Muscle layer of colon (tissue), 2 donors: ENCODE results near the gene SLX4IP.

Experiments used
- H3K27ac ChIP-seq: one replicate; pipeline ENCODE4 v1.7.0; 2013; ENCODE audit warnings: low read depth, mild to moderate bottlenecking, low read length, moderate library complexity
- H3K27me3 ChIP-seq, 2 donors: one replicate each; pipeline ENCODE4 v1.7.0; 2013; ENCODE audit warnings: low read length in 2 of 2, mild to moderate bottlenecking in 2 of 2; ENCODE audit not compliant: insufficient read depth in 2 of 2, control insufficient read depth in 1 of 2
- H3K36me3 ChIP-seq: one replicate; pipeline ENCODE4 v1.7.0; 2013; ENCODE audit warnings: mild to moderate bottlenecking, low read length; ENCODE audit not compliant: insufficient read depth
- H3K4me1 ChIP-seq: one replicate; pipeline ENCODE4 v1.7.0; 2013; ENCODE audit warnings: mild to moderate bottlenecking, low read length; ENCODE audit not compliant: insufficient read depth
- H3K4me3 ChIP-seq, 2 donors: one replicate each; pipeline ENCODE4 v1.7.0; 2013; ENCODE audit warnings: low read length in 2 of 2, low read depth in 1 of 2, mild to moderate bottlenecking in 1 of 2, moderate library complexity in 1 of 2
- H3K9ac ChIP-seq: one replicate; pipeline ENCODE4 v1.7.0; 2013; ENCODE audit warnings: low read length
- H3K9me3 ChIP-seq: one replicate; pipeline ENCODE4 v1.7.0; 2013; ENCODE audit warnings: mild to moderate bottlenecking, low read length
- donor health status: abdominal sarcoma.
- donor health status: Adenocarcinoma of cecum.

SLX4IP gene

DNA sequence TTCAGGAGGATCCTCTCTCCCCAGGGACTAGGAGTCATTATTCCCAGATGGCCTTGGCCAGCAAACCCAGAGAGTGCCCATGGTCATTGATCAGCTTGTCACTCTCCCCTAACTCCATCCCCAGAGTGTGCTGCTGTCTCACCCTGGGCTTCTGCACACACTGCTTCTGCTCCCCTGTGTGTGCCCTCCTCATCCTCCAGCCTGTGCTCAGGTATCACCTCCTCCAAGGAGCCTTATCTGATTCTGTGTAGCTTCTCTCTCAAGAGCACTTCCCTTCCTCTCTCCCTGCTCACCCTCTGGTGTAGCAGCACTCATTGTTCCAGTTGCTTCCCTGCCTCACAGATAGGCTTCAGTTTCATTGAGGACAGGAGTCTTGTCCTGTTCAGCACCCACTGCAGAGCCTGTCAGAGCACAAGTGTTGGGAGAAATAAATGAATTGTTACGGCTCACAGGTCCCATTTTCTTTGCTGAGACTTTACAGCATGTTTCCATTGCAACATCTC, 136.3 kb downstream of the SLX4IP start:
- no peaks in the 10 kb centered on the region for H3K4me1 ChIP-seq
- no peaks in the 10 kb centered on the region for H3K36me3 ChIP-seq
- H3K4me3 ChIP-seq, result no peak overlapping the region
- H3K9me3 ChIP-seq, result no peaks in the 10 kb centered on the region
- H3K9ac ChIP-seq, result no peak overlapping the region
- no peaks in the 10 kb centered on the region for H3K27me3 ChIP-seq
- H3K27ac ChIP-seq, result no peak overlapping the region

GRCh38 chr20:10572853-10573252, 137.7 kb downstream of the SLX4IP start:
- H3K4me1 ChIP-seq, result no peaks in the 10 kb centered on the region
- H3K9ac ChIP-seq, result no peak overlapping the region
- no peaks in the 10 kb centered on the region for H3K27me3 ChIP-seq
- no peaks in the 10 kb centered on the region for H3K36me3 ChIP-seq
- H3K4me3 ChIP-seq, result no peak overlapping the region
- H3K9me3 ChIP-seq, result no peaks in the 10 kb centered on the region
- H3K27ac ChIP-seq, result no peak overlapping the region

DNA sequence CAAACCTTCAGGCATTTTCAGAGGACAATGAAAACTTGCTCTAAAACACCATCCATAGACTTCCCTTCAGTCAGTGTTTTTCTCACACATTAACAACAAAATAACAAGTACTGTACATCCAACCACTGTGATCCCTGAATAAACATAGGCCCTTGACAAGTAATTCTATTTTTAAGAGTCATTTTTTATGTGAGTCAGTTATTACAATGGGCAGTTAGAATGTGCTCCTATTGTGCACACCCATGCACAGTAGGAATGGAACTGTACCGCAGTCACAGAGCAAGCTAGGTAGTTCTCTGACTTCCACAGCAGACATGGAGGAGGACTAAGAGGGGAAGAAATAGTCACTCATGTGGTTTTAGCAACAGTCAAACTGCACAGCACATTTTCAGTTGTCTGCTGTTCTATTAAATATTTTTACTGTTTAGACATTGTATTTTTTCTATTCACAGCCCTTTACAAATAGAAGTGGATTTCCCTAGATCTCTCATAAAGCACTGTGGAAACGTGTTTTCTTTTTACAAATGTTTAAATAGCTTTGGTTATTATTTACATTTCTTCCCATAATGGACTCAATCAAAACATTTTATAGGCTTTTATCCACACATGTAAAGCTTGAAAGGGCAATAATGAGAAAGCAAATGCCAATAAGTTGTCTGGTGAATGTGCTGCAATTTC, 138.3 kb downstream of the SLX4IP start:
- H3K4me3 ChIP-seq, result no peak overlapping the region
- H3K36me3 ChIP-seq, result no peaks in the 10 kb centered on the region
- H3K4me1 ChIP-seq, result no peaks in the 10 kb centered on the region
- H3K27ac ChIP-seq, result no peak overlapping the region
- H3K9me3 ChIP-seq, result no peaks in the 10 kb centered on the region
- H3K27me3 ChIP-seq, result no peaks in the 10 kb centered on the region
- no peak overlapping the region for H3K9ac ChIP-seq

- H3K36me3 ChIP-seq, result no peaks in the 10 kb centered on the region
- no peaks in the 10 kb centered on the region for H3K9me3 ChIP-seq
- no peaks in the 10 kb centered on the region for H3K27me3 ChIP-seq
- H3K27ac ChIP-seq, result no peak overlapping the region
- no peak overlapping the region for H3K9ac ChIP-seq
- no peaks in the 10 kb centered on the region for H3K4me1 ChIP-seq
- no peak overlapping the region for H3K4me3 ChIP-seq
Measured at GRCh38 chr20:10573951-10574339, 138.8 kb downstream of the SLX4IP start.

DNA sequence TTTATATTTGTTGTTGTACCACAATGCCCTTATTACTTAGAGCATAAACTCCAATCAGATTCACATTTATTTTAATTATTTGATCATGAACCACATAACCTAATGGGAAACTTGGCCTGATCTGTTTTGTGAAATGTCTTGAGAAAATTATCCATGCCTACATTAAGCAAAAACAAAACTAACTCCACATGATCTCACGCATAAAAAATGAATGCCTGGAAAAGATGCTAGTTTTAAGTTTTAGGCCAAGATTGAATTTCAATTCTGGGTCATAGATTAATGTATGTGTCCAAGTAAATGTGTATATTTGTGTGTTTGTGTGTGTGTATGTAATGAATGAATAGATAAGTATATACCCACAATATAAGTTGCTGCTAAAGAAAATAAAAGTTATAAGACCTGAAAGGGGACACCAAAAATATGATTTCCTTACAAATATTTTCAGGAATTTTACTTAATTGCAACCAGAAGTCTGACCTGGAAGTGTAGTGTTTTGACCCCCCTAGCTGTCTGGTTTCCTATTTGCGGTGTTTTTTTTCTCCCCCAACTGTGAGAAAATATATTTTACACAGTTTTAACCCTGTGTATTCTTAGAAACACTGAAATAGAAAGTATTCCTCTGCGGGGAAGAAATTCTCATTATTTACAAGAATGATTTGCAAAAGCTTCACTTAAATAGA, 141.4 kb downstream of the SLX4IP start:
- Histone ChIP-seq H3K9ac (no peak overlapping the region), H3K4me1 (no peaks in the 10 kb centered on the region), H3K27me3 (no peaks in the 10 kb centered on the region), H3K36me3 (no peaks in the 10 kb centered on the region), H3K9me3 (no peaks in the 10 kb centered on the region), H3K4me3 (no peak overlapping the region), H3K27ac (no peak overlapping the region)

- Histone ChIP-seq H3K9ac (no peak overlapping the region), H3K27ac (no peak overlapping the region), H3K36me3 (no peaks in the 10 kb centered on the region), H3K27me3 (no peaks in the 10 kb centered on the region), H3K4me3 (no peak overlapping the region), H3K9me3 (no peaks in the 10 kb centered on the region), H3K4me1 (no peaks in the 10 kb centered on the region)
Measured at GRCh38 chr20:10577648-10578047, 142.5 kb downstream of the SLX4IP start.

- Histone ChIP-seq H3K9ac (no peak overlapping the region), H3K4me1 (no peaks in the 10 kb centered on the region), H3K27ac (no peak overlapping the region), H3K36me3 (no peaks in the 10 kb centered on the region), H3K27me3 (no peaks in the 10 kb centered on the region), H3K9me3 (no peaks in the 10 kb centered on the region), H3K4me3 (no peak overlapping the region)
Measured at GRCh38 chr20:10578607-10579006, 143.5 kb downstream of the SLX4IP start.

- Histone ChIP-seq H3K4me1 (peaks cover 6% of the 10 kb centered on the region), H3K27ac (no peak overlapping the region), H3K9ac (no peak overlapping the region), H3K36me3 (no peaks in the 10 kb centered on the region), H3K27me3 (no peaks in the 10 kb centered on the region), H3K9me3 (no peaks in the 10 kb centered on the region), H3K4me3 (no peak overlapping the region)
Measured at GRCh38 chr20:10579942-10580341, 144.8 kb downstream of the SLX4IP start.

DNA sequence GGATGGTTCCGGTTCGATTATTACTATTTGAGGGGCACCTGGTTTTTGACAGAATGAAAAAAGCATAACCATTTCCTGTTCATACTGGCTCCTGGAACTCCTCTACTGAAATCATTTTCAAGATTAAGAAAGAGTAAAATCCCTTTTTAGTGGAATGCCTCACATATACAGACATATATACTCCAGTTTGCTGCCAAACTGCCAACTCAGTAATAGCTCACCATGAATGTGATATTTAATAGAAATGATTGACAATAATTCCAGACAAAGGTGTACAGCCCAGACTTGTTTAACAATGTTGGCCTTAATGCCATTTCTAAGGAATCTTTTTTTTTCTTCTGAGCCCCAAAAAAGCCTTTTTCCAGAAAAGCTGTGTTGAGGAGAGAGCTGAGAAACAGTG, 145.6 kb downstream of the SLX4IP start:
- H3K36me3 ChIP-seq, result no peaks in the 10 kb centered on the region
- H3K27me3 ChIP-seq, result no peaks in the 10 kb centered on the region
- no peak overlapping the region for H3K4me3 ChIP-seq
- H3K9me3 ChIP-seq, result no peaks in the 10 kb centered on the region
- H3K27ac ChIP-seq, result no peak overlapping the region
- H3K9ac ChIP-seq, result no peak overlapping the region
- H3K4me1 ChIP-seq, result peaks cover 6% of the 10 kb centered on the region

- H3K27ac ChIP-seq, result no peak overlapping the region
- no peak overlapping the region for H3K4me3 ChIP-seq
- peaks cover 6% of the 10 kb centered on the region for H3K4me1 ChIP-seq
- no peaks in the 10 kb centered on the region for H3K9me3 ChIP-seq
- H3K9ac ChIP-seq, result no peak overlapping the region
- no peaks in the 10 kb centered on the region for H3K36me3 ChIP-seq
- H3K27me3 ChIP-seq, result no peaks in the 10 kb centered on the region
Measured at GRCh38 chr20:10581823-10582222, 146.7 kb downstream of the SLX4IP start.

DNA sequence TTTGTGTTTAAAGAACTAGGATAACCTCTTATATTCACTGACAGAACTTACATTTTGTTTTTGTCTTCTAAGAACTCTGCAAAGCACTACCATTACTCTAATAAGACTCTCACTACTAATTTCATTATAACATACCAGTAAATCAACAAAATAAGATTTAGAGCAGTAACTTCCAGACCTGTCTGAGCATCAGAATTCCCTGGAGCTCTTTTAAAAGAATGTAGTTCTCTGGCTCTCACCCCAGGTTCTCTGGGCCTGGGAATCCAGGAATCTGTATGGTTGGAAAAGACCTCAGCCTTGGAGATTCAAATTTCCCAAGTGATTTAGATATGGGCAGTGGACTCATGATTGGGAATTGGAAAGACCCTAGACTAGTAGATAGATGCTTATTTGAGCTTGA, 149.3 kb downstream of the SLX4IP start:
- H3K27ac ChIP-seq, result no peak overlapping the region
- no peaks in the 10 kb centered on the region for H3K9me3 ChIP-seq
- no peaks in the 10 kb centered on the region for H3K27me3 ChIP-seq
- H3K4me1 ChIP-seq, result peaks cover 6% of the 10 kb centered on the region
- no peak overlapping the region for H3K4me3 ChIP-seq
- no peaks in the 10 kb centered on the region for H3K36me3 ChIP-seq
- H3K9ac ChIP-seq, result no peak overlapping the region

DNA sequence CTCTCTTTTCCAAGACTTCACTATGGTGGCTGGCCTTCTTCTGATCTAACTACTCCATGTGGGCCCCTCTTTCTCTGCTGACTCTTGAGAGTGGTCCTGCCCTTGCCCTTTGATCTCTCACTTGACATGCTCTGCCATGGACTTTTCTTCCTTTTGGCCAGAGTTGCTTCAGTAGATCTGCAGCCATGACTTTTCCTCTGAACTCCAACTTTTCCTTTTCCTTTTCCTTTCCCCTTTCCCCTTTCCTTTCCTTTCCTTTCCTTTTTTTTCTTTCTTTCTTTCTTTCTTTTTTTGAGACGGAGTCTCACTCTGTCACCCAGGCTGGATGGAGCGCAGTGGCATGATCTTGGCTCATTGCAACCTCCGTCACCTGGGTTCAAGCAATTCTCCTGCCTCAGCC, 150.2 kb downstream of the SLX4IP start:
- no peaks in the 10 kb centered on the region for H3K9me3 ChIP-seq
- H3K27me3 ChIP-seq, result no peaks in the 10 kb centered on the region
- H3K27ac ChIP-seq, result no peak overlapping the region
- H3K4me1 ChIP-seq, result peaks cover 6% of the 10 kb centered on the region
- no peaks in the 10 kb centered on the region for H3K36me3 ChIP-seq
- no peak overlapping the region for H3K4me3 ChIP-seq
- H3K9ac ChIP-seq, result no peak overlapping the region
